Activated T-helper 1 cell treated with anti-CD3 and anti-CD28 coated beads, Interleukin-12 subunit alpha, Interleukin-12 subunit beta, Interleukin-2, Interleukin-4 antibody, amounts not matched to agents 30 ng/mL and 10 ng/mL and 1 ng/mL, durations not matched to agents 14 hours and 24 hours and 36 hours (primary cell): ENCODE data around the gene CHST11. TPM values are rescaled to one million over a fixed set of nuclear protein-coding genes. Genes with fewer than 3 reads are reported as not detected.

ENCODE experiments used
- DNase-seq: peaks from one replicate; pipeline ENCODE4 v3.0.0; 2021; ENCODE audit warnings: low spot score
- H3K27ac Mint-ChIP-seq: one replicate; pipeline ENCODE4 v1.8.0; 2021; ENCODE audit warnings: mild to moderate bottlenecking, mixed read lengths
- H3K27me3 Mint-ChIP-seq: one replicate; pipeline ENCODE4 v1.8.0; 2022; ENCODE audit warnings: mild to moderate bottlenecking, moderate library complexity, mixed read lengths; ENCODE audit not compliant: insufficient read depth
- H3K36me3 Mint-ChIP-seq: one replicate; pipeline ENCODE4 v1.8.0; 2021; ENCODE audit warnings: low read depth, mixed read lengths
- H3K4me1 Mint-ChIP-seq: one replicate; pipeline ENCODE4 v1.8.0; 2021; ENCODE audit warnings: low read depth, mixed read lengths
- H3K4me3 Mint-ChIP-seq: one replicate; pipeline ENCODE4 v1.8.0; 2021; ENCODE audit warnings: mild to moderate bottlenecking, moderate library complexity, mixed read lengths
- H3K9me3 Mint-ChIP-seq: one replicate; pipeline ENCODE4 v1.8.0; 2021; ENCODE audit warnings: mixed read lengths
- intact Hi-C: fragments of 100-400 bp; cut with micrococcal nuclease; formaldehyde crosslinking; loops from one replicate; pipeline ENCODE4 v1.15.1; 2024
- total RNA-seq: library from RNA; stranded (reverse); gene quantifications from 2 replicates; pipeline ENCODE4 v1.2.3, GENCODE V29; 2022

CHST11 gene
- total RNA-seq, 1 donor from 2014 or later: 70.7 TPM

DNA sequence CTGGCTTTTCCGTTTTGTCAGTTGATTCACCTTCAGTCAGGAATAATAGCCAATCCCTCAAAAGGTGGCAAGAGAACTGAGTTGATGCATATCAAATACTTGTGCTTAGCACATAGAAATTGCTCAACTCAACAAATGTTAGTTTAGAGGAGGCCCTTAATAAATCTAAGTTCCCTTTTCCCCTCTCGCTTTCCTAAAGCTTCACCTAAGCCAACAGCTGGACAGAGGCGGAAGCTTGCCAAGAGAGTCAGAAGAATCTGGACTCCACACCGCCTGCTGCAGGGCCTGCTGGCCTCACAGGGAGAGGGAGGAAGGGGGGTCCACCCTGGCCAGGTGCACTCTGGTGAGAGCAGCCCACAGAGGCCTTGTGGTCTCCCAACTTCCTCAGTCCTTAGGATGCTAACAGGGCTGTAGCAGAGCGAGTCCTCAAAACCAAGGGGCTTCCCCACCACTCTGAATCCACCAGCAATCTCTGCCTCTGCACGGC, 213.1 kb downstream of the CHST11 start:
- peak overlapping the region; percentile 91 for H3K27ac Mint-ChIP-seq
- peaks cover 19% of the 10 kb centered on the region for H3K36me3 Mint-ChIP-seq
- H3K4me3 Mint-ChIP-seq: peak overlapping the region; percentile 50
- H3K9me3 Mint-ChIP-seq: no peaks in the 10 kb centered on the region
- H3K27me3 Mint-ChIP-seq: no peaks in the 10 kb centered on the region
- DNase-seq: no peak
- peaks cover 87% of the 10 kb centered on the region for H3K4me1 Mint-ChIP-seq
- intact Hi-C loops: loop anchor here (2.0 to 5.0 kb wide), 4 partner anchors 31 to 448 kb away; no protein-coding TSS in a partner anchor

DNA sequence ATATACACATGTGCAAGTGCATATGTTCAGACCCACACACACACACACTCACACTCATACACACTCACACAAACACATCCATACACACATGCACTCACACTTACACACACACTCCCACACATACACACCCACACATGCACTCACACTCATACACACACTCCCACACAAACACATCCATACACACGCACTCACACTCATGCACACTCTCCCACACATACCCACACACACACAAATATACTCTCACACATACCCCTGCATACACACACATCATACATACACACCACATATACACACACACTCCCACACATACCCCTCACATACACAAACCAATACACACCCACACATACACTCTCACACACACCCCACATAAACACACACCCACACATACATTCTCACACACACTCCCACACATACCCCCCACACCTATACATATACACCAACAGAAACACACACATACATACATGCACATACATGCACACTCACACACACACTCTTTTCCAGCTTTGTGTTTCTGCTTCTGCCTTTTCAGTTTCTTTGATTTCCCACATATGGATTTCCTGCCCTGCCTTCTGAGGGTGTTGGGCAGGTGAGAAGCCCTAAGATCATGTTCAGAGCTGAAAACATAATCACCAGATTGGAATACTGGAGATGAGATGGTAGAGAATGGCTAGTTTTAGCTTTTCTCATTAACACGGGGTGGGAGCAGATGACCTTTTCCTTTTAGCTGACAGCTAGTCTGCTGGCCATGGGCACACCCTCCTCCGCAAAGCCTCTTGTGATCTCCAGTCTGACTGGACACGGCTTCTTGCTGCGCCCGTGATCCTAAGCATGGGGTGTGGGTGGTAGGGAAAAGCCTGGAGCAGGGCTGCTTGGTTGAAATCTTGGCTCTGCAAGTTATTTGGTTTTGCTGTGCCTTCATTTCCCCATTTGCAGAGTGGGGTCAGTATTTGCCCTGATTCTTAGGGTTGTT, 214.0 kb downstream of the CHST11 start:
- peaks cover 86% of the 10 kb centered on the region for H3K4me1 Mint-ChIP-seq
- intact Hi-C loops: loop anchor here (1.0 to 5.0 kb wide), 12 partner anchors 13 to 448 kb away; partner anchors contain the start of gene CHST11

DNA sequence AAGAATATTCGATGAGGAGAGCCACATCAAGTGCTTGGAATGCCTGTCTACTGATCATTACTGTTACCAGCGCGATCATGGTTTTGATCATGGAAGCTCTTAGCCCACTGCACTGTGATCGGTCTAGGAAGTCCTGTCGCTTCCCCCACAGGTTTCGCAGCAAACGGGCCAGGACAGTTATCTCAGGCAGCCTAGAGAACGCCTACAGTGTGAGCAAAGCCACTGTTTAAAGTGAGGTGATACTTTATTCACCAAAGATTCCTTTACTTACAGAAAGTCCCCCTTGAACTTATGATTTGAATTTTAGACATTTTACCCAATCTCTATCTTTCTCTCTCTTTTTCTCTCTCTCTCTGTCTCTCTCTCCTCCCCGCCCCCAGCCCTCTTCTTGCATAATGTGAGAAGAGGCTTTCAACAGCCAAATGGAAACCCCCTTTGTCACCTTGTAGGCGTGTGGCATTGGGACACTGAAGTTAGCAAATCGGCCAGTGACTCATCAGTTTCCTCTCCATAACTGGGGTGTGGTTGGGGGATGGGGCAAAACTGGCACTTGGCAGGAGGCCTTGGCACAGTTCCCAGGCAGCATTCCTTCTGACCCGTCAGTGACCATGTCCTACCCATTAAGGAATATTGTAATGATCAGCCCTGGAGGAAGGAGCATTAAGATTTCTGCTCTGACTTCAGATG, 214.8 kb downstream of the CHST11 start:
- no peaks in the 10 kb centered on the region for H3K9me3 Mint-ChIP-seq
- H3K36me3 Mint-ChIP-seq: peaks cover 13% of the 10 kb centered on the region
- H3K27ac Mint-ChIP-seq: peak overlapping the region; percentile 91
- peaks cover 82% of the 10 kb centered on the region for H3K4me1 Mint-ChIP-seq
- intact Hi-C loops: loop anchor here (1.0 to 5.0 kb wide), 12 partner anchors 12 to 449 kb away; partner anchors contain the start of gene CHST11
- peak overlapping the region; percentile 50 for H3K4me3 Mint-ChIP-seq
- DNase-seq: peak; percentile 82
- H3K27me3 Mint-ChIP-seq: no peaks in the 10 kb centered on the region

More for the DNA sequence above, 214.0 kb downstream of the CHST11 start:
- no peak for DNase-seq
- Mint-ChIP-seq H3K27me3 (no peaks in the 10 kb centered on the region), H3K36me3 (peaks cover 15% of the 10 kb centered on the region), H3K4me3 (peak overlapping the region; percentile 50), H3K9me3 (no peaks in the 10 kb centered on the region), H3K27ac (peak overlapping the region; percentile 91)

DNA sequence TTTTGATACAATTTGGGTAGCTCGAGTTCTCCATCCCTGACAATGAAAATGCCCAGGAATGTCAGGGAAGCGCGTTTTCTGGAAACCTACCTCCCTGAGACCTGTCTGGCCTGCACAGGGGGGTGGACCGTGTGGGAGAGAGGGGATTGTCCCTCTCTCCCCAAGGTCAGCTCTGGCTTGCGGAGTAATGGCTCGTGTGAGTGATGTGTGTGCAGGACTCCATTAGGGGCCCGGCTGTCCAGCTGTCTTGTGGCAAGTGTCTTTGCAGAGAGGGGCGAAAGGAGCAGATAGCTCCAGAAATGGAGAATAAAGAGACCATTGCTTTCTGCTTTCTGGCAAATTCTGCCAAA, 215.3 kb downstream of the CHST11 start:
- H3K36me3 Mint-ChIP-seq: peaks cover 15% of the 10 kb centered on the region
- peak overlapping the region; percentile 91 for H3K27ac Mint-ChIP-seq
- H3K27me3 Mint-ChIP-seq: no peaks in the 10 kb centered on the region
- H3K9me3 Mint-ChIP-seq: no peaks in the 10 kb centered on the region
- DNase-seq: no peak
- peak overlapping the region; percentile 50 for H3K4me3 Mint-ChIP-seq
- intact Hi-C loops: loop anchor here (5.0 kb wide), 2 partner anchors 175 to 450 kb away; no protein-coding TSS in a partner anchor
- H3K4me1 Mint-ChIP-seq: peaks cover 86% of the 10 kb centered on the region

DNA sequence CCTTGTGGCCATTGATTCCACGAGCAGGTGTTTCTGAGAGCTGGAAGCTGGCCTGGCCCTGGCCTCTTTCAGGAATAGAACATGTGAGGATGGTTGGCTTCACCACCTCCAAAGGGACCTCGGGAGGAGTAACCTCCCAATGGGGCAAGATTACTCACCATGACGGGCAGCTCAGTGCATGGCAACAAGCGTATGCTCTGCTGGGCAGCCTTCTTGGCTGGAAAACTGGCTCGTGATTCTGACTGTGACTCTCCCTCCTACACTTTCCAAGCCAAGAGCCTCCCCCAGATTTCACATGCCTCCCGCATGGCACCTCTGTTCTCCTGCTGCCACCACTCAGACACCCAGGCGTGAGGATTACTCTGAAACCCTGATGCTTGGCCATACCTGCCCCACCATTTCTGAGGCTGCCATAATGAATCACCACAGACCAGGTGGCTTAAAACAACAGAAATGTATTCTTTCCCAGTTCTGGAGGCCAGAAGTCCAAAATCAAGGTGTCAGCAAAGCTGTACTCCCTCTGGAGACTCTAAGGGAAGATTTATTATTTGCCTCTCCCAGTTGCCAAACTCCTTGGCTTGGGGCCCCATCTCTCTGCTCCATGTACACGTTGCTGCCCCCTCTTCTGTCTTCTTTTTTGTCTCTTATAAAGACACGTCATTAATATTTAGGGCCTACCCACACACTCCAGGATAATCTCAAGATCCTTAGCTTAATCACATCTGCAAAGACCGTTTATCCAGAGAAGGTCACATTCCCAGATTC, 215.9 kb downstream of the CHST11 start:
- no peaks in the 10 kb centered on the region for H3K9me3 Mint-ChIP-seq
- intact Hi-C loops: loop anchor here (5.0 kb wide), 2 partner anchors 175 to 450 kb away; no protein-coding TSS in a partner anchor
- no peaks in the 10 kb centered on the region for H3K27me3 Mint-ChIP-seq
- H3K4me3 Mint-ChIP-seq: peak overlapping the region; percentile 41
- no peak for DNase-seq
- peaks cover 87% of the 10 kb centered on the region for H3K4me1 Mint-ChIP-seq
- H3K27ac Mint-ChIP-seq: peak overlapping the region; percentile 91
- peaks cover 16% of the 10 kb centered on the region for H3K36me3 Mint-ChIP-seq

DNA sequence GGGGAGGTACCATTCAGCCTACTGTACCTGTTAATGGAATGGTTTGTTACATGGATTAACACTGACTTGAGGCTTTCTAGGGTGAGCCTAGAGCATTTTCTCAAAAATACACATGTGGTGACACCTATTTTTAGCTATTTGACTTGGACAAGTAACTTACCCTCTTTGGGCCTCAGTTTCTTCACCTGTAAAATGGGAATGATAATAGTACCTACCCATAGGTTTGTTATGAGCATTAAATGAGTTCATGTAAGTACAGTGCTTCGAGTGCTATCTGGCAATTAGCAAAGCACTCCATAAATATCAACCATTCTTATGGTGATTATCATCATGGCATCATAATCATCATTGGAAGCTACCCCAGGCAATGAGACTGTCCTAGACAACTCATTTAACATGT, 216.5 kb downstream of the CHST11 start:
- no peak overlapping the region for H3K4me3 Mint-ChIP-seq
- H3K4me1 Mint-ChIP-seq: peaks cover 87% of the 10 kb centered on the region
- intact Hi-C loops: loop anchor here (5.0 kb wide), 2 partner anchors 176 to 451 kb away; no protein-coding TSS in a partner anchor
- no peaks in the 10 kb centered on the region for H3K9me3 Mint-ChIP-seq
- no peak for DNase-seq
- H3K27ac Mint-ChIP-seq: peak overlapping the region; percentile 91
- H3K27me3 Mint-ChIP-seq: no peaks in the 10 kb centered on the region
- peaks cover 14% of the 10 kb centered on the region for H3K36me3 Mint-ChIP-seq

DNA sequence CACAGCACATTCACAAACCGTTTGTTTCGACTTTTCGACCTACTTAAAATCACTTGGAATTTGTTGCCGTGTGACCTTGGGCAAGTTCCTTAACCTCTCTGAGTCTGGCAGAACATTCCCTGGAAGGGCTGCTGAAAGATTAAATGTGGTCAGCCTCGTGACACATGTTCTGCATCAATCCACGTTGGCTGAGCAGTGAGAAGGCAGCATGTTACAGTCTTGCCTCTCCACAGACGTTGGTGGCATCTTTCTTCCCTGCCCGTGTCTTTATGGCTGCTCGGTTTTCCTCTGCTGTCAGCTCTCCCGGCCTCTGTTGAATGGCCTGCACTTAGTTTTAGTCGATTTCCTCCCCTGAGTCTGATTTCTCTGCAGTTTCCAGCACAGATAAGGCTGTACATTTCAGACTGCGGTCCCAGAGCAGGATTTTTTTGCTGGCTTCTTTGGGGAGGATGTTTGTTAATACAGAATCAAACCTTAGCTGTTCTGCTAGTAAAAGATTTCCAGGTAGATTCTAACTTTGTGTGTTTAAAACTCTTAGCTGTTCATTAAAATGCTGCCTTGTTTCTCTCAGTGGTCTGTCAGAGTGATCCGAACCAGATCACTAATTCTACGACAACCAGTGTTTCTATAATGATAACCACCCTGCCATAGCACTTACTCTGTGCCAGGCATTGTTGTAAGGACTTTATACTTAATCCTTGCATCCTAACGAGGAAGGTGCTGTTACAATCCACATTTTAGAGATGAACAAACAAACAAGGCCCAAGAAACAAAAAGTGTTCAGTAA, 217.1 kb downstream of the CHST11 start:
- H3K36me3 Mint-ChIP-seq: peaks cover 14% of the 10 kb centered on the region
- intact Hi-C loops: loop anchor here (5.0 kb wide), 2 partner anchors 177 to 452 kb away; no protein-coding TSS in a partner anchor
- peaks cover 89% of the 10 kb centered on the region for H3K4me1 Mint-ChIP-seq
- H3K27ac Mint-ChIP-seq: peak overlapping the region; percentile 42
- H3K27me3 Mint-ChIP-seq: no peaks in the 10 kb centered on the region
- H3K4me3 Mint-ChIP-seq: no peak overlapping the region
- H3K9me3 Mint-ChIP-seq: no peaks in the 10 kb centered on the region
- DNase-seq: no peak

DNA sequence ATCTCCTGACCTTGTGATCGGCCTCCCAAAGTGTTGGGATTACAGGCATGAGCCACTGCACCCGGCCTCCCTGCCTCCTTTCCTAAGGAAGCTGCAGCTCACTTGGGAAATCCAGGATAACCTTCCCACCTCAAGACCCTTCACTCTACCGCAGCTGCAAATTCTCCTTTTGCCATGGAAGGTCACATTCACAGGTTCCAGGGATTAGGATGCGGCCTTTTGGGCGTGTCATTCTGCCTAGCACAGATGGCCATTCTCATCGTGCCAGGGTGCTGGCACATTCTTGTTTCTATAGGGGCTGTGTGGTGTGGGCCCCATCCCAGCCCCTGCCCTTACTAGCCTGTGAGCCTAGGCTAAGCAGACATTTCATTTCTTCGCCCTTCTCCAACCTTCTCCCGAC, 219.9 kb downstream of the CHST11 start:
- Mint-ChIP-seq H3K27ac (no peak overlapping the region), H3K27me3 (no peaks in the 10 kb centered on the region), H3K36me3 (peaks cover 12% of the 10 kb centered on the region), H3K9me3 (no peaks in the 10 kb centered on the region), H3K4me3 (no peak overlapping the region), H3K4me1 (peaks cover 88% of the 10 kb centered on the region)
- intact Hi-C loops: no loop called here
- no peak for DNase-seq

DNA sequence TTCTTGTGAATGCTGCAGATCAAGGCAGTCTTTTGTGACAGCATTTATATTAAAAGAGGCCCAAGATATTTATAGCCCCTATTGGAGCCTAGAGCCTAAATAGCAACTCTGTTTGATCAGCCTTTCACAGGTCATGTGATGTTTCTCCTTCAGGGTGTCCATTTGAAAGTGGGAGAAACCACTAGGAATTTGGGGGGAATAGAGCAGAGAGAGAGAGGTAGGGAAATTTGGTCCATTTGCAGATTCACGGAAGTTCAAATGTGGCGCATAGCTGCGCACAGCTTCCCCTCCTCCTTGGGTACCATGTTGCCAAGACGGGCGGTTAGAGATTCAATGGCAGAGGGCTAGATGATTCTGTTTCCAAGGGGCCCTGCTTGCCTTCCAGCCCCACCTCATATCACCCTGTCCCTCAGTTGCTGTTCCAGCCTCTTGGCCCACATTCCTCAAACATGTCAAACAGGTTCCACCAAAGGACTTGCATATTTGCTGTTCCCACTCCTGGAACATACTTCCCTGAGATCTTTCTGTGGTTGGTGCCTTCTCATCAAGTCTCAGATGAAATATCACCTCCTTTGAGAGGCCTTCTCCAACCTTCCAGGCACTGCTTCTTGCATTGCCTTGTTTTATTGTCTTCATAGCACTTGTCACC, 220.8 kb downstream of the CHST11 start:
- H3K27me3 Mint-ChIP-seq: no peaks in the 10 kb centered on the region
- intact Hi-C loops: no loop called here
- no peak for DNase-seq
- peak overlapping the region; percentile 30 for H3K27ac Mint-ChIP-seq
- peaks cover 12% of the 10 kb centered on the region for H3K36me3 Mint-ChIP-seq
- no peak overlapping the region for H3K4me3 Mint-ChIP-seq
- no peaks in the 10 kb centered on the region for H3K9me3 Mint-ChIP-seq
- peaks cover 86% of the 10 kb centered on the region for H3K4me1 Mint-ChIP-seq

DNA sequence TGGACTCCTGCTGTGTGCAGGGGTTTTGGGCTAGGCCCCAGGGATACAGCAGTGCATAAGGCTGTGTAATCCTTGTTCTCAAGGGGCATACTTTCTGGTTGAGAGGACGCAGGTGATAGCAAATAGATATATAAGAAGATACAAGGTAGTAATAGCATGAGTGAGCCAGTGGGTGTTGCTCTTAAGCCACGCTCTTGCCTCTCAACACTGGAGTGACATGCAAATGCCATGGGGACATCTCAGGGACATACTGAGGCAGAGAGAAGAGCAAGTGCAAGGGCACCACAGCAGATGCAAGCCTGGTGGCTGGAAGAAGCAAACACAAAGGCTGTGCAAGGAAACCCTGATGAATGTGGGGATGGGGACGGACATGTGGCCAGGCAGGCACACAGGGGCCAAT, 223.3 kb downstream of the CHST11 start:
- Mint-ChIP-seq H3K4me1 (peaks cover 84% of the 10 kb centered on the region), H3K27me3 (no peaks in the 10 kb centered on the region), H3K27ac (peak overlapping the region; percentile 85), H3K9me3 (no peaks in the 10 kb centered on the region), H3K4me3 (no peak overlapping the region), H3K36me3 (peaks cover 14% of the 10 kb centered on the region)
- intact Hi-C loops: loop anchor here (1.0 to 5.0 kb wide), 6 partner anchors 252 to 429 kb away; partner anchors contain the start of genes EID3, NOPCHAP1 and SLC41A2
- no peak for DNase-seq

DNA sequence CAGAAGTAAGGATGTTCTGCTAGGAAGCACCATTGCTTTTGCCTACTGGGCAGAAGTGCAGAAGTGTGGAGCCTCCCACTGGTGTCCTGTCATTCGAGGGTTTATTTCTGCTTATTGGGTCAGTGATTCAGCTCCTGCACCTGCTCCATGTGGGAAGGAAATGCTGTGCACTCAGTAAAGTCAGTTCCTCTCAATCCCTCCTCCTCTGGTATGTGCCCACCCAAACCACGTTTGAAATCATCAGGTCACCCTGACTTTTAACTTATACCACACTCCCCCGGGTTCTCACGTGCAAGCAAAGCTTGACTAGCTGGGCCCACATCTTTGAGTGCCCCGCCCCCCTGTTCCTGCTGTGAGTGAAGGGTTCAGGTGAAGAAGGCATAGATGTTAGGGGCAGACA, 223.7 kb downstream of the CHST11 start:
- Mint-ChIP-seq H3K36me3 (peaks cover 18% of the 10 kb centered on the region), H3K27me3 (no peaks in the 10 kb centered on the region), H3K4me3 (peak overlapping the region; percentile 1), H3K27ac (peak overlapping the region; percentile 27), H3K4me1 (peaks cover 84% of the 10 kb centered on the region), H3K9me3 (no peaks in the 10 kb centered on the region)
- DNase-seq: no peak
- intact Hi-C loops: loop anchor here (1.0 to 5.0 kb wide), 6 partner anchors 252 to 428 kb away; partner anchors contain the start of genes EID3, NOPCHAP1 and SLC41A2
